Measurements from ENCODE around the gene COL21A1. TPM values are rescaled to one million over a fixed set of nuclear protein-coding genes. Genes with fewer than 3 reads are reported as not detected.

The COL21A1 gene
- total and polyA plus RNA-seq, 4 donors, result 1.6 to 105 (median 6.3) TPM

DNA sequence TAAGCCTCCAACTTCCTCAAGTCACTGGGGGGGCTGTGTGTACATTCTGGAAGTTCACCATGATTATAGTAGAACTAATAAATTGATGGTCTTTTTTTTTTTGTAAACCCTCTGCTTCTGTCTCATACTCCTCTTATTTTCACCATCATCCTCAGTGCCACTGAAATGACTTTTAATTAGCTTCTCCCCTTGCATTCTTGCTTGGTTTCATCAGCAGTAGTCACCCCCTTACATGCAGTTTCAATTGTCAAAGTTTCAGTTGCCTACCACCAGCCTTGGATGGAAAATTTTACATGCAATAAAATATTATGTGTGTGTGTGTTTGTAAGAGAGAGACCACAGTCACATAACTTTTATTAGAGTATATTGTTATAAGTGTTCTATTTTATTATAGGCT is 196.2 kb downstream of the COL21A1 start:
- TF ChIP-seq, protein P1, sequence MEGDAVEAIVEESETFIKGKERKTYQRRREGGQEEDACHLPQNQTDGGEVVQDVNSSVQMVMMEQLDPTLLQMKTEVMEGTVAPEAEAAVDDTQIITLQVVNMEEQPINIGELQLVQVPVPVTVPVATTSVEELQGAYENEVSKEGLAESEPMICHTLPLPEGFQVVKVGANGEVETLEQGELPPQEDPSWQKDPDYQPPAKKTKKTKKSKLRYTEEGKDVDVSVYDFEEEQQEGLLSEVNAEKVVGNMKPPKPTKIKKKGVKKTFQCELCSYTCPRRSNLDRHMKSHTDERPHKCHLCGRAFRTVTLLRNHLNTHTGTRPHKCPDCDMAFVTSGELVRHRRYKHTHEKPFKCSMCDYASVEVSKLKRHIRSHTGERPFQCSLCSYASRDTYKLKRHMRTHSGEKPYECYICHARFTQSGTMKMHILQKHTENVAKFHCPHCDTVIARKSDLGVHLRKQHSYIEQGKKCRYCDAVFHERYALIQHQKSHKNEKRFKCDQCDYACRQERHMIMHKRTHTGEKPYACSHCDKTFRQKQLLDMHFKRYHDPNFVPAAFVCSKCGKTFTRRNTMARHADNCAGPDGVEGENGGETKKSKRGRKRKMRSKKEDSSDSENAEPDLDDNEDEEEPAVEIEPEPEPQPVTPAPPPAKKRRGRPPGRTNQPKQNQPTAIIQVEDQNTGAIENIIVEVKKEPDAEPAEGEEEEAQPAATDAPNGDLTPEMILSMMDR (IDR thresholded peaks at IDR 0.05; ENCODE audit: control extremely low read depth, extremely low read depth), result no peak
- peaks cover 0 to 12% (median 3%) of the 10 kb centered on the region in 4 donors for H3K36me3 ChIP-seq (ENCODE audit: control insufficient read depth in 4 of 4, insufficient read depth in 4 of 4, low read length in 4 of 4)
- no peak overlapping the region for H3K4me3 ChIP-seq
- H3K4me1 ChIP-seq (ENCODE audit: control insufficient read depth in 5 of 5, insufficient read depth in 5 of 5, low read length in 5 of 5), result peaks cover 0 to 5% (median 0%) of the 10 kb centered on the region in 5 donors
- no peaks in the 10 kb centered on the region for H3K9me3 ChIP-seq (ENCODE audit: control insufficient read depth in 4 of 4, insufficient read depth in 3 of 4, low read length in 3 of 4)
- H3K27ac ChIP-seq (ENCODE audit: low read depth in 1 of 2, low read length in 1 of 2), result no peak overlapping the region
- H3K27me3 ChIP-seq (ENCODE audit: control insufficient read depth in 3 of 3, insufficient read depth in 3 of 3, low read length in 2 of 3), result no peaks in the 10 kb centered on the region
- ATAC-seq (ENCODE audit: insufficient read depth, low FRiP score) (no peak), DNase-seq (no peak)
- H3K9ac ChIP-seq (ENCODE audit: insufficient read depth in 1 of 2, low read length in 2 of 2), result no peak overlapping the region

DNA sequence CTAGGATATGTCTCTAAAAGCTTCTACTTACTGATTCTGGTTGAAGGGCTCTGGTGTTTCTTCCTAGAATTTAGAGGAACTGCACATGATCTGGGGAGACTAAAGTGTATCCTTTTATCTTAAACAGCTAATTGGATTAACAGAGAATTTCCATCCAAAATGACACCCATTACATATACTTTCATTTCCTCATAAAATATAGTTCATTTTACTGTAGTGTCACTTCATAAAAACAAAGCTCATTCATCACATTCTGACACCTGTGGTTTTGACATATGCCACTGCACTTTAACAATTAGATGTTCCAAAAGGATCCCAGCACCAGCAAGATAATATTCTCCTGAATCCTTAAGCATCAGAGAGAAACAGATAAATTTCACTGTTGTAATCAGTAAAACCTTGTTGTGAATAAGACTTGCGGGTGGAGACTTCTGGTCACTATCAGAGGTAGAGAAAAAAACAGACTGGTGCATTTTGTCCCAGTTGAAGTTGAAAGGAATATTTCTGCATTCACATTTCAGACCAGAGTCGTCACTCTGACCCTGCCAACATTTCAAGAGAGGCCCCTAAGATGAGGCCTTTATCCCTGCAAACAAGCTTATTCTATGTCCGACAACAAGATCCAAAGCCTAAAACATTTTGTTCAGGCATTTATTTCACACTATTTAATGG is 196.7 kb downstream of the COL21A1 start:
- DNase-seq (no peak), ATAC-seq (ENCODE audit: insufficient read depth, low FRiP score) (no peak)
- Histone ChIP-seq H3K4me1 (ENCODE audit: control insufficient read depth in 5 of 5, insufficient read depth in 5 of 5, low read length in 5 of 5) (peaks cover 0 to 5% (median 0%) of the 10 kb centered on the region in 5 donors), H3K27ac (ENCODE audit: low read depth in 1 of 2, low read length in 1 of 2) (no peak overlapping the region), H3K9ac (ENCODE audit: insufficient read depth in 1 of 2, low read length in 2 of 2) (no peak overlapping the region), H3K27me3 (ENCODE audit: control insufficient read depth in 3 of 3, insufficient read depth in 3 of 3, low read length in 2 of 3) (no peaks in the 10 kb centered on the region), H3K4me3 (no peak overlapping the region), H3K36me3 (ENCODE audit: control insufficient read depth in 4 of 4, insufficient read depth in 4 of 4, low read length in 4 of 4) (peaks cover 0 to 6% (median under 1%) of the 10 kb centered on the region in 4 donors), H3K9me3 (ENCODE audit: control insufficient read depth in 4 of 4, insufficient read depth in 3 of 4, low read length in 3 of 4) (no peaks in the 10 kb centered on the region)
- 80 to 82% methylated on average over 3 of the region's 3 CpGs for WGBS, 2 donors
- TF ChIP-seq, protein P1 (IDR thresholded peaks at IDR 0.05; ENCODE audit: control extremely low read depth, extremely low read depth), result no peak

DNA sequence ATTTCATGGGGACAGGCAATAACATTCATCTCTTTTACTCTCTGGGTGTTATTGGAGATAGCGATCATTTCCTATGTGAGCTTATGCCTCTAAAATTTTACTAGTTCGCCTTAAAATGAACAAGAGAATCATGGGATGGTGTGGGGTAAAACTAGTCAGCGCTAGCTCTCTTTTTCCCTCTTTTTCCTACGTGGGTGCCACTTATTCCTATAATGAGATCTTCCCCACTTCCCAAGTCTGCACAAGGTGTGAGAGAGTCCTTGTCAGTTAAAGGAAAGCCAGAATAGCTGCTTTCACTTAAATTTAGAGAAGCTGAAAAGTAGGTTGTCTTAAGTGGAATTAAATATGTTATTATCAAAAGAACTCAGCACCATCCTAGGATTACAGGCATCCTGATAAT is 198.8 kb downstream of the COL21A1 start:
- TF ChIP-seq, protein P1 (IDR thresholded peaks at IDR 0.05; ENCODE audit: control extremely low read depth, extremely low read depth), result no peak
- no peak overlapping the region for H3K9ac ChIP-seq (ENCODE audit: insufficient read depth in 1 of 2, low read length in 2 of 2)
- no peak overlapping the region for H3K27ac ChIP-seq (ENCODE audit: low read depth in 1 of 2, low read length in 1 of 2)
- DNase-seq (no peak), ATAC-seq (ENCODE audit: insufficient read depth, low FRiP score) (no peak)
- H3K4me3 ChIP-seq, result no peak overlapping the region
- H3K36me3 ChIP-seq (ENCODE audit: control insufficient read depth in 4 of 4, insufficient read depth in 4 of 4, low read length in 4 of 4), result no peaks in the 10 kb centered on the region
- no peaks in the 10 kb centered on the region for H3K27me3 ChIP-seq (ENCODE audit: control insufficient read depth in 3 of 3, insufficient read depth in 3 of 3, low read length in 2 of 3)
- 88 to 97% methylated on average over 4 of the region's 4 CpGs for WGBS, 2 donors
- H3K9me3 ChIP-seq (ENCODE audit: control insufficient read depth in 4 of 4, insufficient read depth in 3 of 4, low read length in 3 of 4), result no peaks in the 10 kb centered on the region
- peaks cover 0 to 5% (median 0%) of the 10 kb centered on the region in 5 donors for H3K4me1 ChIP-seq (ENCODE audit: control insufficient read depth in 5 of 5, insufficient read depth in 5 of 5, low read length in 5 of 5)

All from lung (tissue), 12 donors.